ENCODE results near the gene SMIM38.

DNA sequence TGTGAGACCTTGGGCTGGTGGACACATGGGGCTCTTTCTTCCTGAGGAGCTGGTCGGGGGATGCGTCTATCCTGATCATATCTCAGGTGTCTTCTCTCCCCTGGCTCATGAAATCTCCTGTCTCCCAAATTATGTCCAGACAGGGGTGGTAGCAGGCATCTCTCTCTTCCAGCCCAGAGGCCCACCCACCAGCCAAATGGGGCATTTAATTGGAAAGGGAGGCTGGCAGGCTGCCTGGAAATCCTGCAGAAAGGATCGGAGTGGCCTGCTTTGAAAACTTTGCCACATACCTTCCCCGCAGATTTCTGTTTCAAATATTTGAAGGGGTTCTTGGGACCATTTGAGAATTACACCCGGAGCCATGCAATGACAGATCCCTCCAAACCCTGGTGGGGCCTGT is 37.4 kb downstream of the SMIM38 start:
- TF ChIP-seq, protein P1, sequence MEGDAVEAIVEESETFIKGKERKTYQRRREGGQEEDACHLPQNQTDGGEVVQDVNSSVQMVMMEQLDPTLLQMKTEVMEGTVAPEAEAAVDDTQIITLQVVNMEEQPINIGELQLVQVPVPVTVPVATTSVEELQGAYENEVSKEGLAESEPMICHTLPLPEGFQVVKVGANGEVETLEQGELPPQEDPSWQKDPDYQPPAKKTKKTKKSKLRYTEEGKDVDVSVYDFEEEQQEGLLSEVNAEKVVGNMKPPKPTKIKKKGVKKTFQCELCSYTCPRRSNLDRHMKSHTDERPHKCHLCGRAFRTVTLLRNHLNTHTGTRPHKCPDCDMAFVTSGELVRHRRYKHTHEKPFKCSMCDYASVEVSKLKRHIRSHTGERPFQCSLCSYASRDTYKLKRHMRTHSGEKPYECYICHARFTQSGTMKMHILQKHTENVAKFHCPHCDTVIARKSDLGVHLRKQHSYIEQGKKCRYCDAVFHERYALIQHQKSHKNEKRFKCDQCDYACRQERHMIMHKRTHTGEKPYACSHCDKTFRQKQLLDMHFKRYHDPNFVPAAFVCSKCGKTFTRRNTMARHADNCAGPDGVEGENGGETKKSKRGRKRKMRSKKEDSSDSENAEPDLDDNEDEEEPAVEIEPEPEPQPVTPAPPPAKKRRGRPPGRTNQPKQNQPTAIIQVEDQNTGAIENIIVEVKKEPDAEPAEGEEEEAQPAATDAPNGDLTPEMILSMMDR (IDR thresholded peaks at IDR 0.05; ENCODE audit: insufficient read depth, low read depth, low read length): no peak
- no peak for TF ChIP-seq EZH2 (IDR thresholded peaks at IDR 0.05; ENCODE audit: insufficient read depth, low read length)
